Fibroblast of villous mesenchyme (primary cell): ENCODE data around the gene CST8. TPM values are rescaled to one million over a fixed set of nuclear protein-coding genes. Genes with fewer than 3 reads are reported as not detected.

Experiments used
- DNase-seq: peaks from one replicate; pipeline ENCODE4 v3.0.0-alpha.2; 2010; ENCODE audit warnings: low read depth
- H3K4me3 ChIP-seq: 2 replicates; pipeline ENCODE4 v1.5.1; 2011; ENCODE audit warnings: low read depth, mild to moderate bottlenecking, low read length
- total RNA-seq: library from RNA; depleted of rRNA; stranded (reverse); fragments of >200 nt; gene quantifications from 2 replicates; pipeline ENCODE4 v1.2.3, GENCODE V29; 2012
- TF ChIP-seq, protein P1 (sequence below): IDR thresholded peaks from 2 replicates; pipeline ENCODE4 v1.5.1; 2012; ENCODE audit warnings: low read depth, mild to moderate bottlenecking, low read length; ENCODE audit not compliant: insufficient read depth

CST8 gene
- total RNA-seq, 1 donor = not detected

DNA sequence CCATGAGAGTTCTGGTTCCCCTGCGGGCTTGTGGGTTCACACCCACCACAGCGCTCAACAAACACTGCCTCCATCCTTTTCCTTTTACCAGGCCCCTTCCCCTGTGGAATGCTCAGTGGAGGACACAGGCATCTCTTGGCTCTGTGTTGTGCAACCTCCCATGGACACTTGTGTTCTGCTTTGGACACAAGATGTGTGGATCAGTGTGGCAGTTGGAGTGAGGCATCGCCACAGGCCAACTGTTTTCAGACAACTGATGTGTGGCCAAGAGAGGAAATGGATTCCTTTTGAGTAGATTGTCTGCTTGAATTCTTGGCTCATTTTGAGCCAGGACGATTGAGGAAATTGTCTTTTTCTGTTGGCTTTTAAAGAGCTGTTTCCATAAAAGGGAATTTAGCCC, 26.8 kb downstream of the CST8 start:
- TF ChIP-seq, protein P1, sequence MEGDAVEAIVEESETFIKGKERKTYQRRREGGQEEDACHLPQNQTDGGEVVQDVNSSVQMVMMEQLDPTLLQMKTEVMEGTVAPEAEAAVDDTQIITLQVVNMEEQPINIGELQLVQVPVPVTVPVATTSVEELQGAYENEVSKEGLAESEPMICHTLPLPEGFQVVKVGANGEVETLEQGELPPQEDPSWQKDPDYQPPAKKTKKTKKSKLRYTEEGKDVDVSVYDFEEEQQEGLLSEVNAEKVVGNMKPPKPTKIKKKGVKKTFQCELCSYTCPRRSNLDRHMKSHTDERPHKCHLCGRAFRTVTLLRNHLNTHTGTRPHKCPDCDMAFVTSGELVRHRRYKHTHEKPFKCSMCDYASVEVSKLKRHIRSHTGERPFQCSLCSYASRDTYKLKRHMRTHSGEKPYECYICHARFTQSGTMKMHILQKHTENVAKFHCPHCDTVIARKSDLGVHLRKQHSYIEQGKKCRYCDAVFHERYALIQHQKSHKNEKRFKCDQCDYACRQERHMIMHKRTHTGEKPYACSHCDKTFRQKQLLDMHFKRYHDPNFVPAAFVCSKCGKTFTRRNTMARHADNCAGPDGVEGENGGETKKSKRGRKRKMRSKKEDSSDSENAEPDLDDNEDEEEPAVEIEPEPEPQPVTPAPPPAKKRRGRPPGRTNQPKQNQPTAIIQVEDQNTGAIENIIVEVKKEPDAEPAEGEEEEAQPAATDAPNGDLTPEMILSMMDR = no peak
- H3K4me3 ChIP-seq = no peak overlapping the region
- no peak for DNase-seq

DNA sequence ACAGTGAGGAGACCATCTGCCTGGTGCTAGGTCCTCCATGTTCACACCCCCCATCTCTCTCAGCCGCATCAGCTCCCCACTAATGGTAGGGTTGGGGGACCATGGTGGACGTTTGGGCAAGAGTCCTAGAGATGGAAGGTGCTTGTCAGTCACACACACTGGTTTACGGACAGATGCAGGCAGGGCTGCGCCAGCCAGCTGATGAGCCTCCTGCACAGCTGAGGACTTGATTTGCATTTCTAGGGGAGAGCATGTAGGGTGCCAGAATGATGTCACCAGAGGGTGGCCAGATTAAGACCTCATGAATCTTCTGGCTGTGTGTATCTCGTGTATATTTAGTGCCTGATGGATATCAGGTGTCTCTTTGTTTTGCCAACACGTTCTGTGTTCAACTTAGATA, 28.6 kb downstream of the CST8 start:
- no peak for DNase-seq
- TF ChIP-seq, protein P1 = no peak
- H3K4me3 ChIP-seq = no peak overlapping the region

DNA sequence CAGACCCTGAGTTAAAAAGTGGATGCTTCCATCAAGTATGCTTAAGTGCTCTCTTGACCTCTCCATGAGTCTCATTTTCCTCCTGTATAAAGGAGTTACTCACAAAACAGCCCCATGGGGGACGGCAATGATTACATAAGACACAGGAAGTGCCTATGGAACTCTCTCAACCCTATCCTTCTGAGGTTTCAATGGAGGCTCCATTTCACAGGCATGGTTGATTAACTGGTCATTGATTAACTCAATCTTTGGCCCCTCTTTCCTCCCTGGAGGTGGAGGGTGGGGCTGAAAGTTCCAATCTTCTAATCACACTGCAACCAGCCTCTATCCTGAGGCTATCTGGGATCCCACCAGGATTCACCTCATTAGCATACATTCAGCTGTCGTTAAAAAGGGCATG, 29.3 kb downstream of the CST8 start:
- TF ChIP-seq, protein P1 = no peak
- DNase-seq = no peak
- no peak overlapping the region for H3K4me3 ChIP-seq

DNA sequence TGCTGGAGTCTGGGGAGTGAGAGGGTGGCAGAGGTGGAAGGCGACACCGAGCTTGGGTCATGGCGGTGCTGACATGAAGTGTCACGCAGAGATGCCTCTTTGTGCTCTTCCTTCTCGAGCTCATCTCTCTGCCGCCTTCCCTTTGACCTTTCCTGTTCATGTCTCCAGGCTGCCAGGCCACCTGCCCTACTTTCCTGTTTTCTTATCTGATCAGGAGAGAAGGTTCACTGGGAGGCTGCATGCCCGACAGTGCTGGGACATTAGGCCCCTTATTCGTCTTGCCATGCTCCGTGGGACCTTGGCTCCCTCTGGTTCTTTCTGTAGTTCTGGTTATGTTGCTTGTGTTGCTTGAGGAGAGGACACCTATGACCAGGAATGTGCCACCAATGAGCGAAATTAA, 33.2 kb downstream of the CST8 start:
- TF ChIP-seq, protein P1 = no peak
- H3K4me3 ChIP-seq = no peak overlapping the region
- DNase-seq = no peak

DNA sequence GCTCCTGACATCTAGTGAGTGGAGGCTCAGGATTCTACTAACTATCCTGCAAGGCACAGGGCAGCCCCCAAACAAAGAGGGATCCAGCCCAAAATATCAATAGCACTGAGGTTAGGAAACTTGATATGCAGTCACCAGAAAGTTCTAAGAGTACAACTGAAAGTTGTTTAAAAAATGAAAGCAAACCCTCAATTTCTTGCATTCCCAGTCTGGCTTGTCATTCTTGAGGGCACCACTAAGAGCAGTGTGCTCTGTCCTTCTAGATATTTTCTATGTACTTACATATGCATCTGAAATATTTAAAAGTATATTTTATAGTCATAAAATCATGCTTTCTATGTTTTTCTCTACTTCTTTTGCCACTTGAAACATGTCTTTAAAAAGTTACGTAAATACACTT, 35.9 kb downstream of the CST8 start:
- no peak for DNase-seq
- TF ChIP-seq, protein P1 = no peak
- H3K4me3 ChIP-seq = no peak overlapping the region

DNA sequence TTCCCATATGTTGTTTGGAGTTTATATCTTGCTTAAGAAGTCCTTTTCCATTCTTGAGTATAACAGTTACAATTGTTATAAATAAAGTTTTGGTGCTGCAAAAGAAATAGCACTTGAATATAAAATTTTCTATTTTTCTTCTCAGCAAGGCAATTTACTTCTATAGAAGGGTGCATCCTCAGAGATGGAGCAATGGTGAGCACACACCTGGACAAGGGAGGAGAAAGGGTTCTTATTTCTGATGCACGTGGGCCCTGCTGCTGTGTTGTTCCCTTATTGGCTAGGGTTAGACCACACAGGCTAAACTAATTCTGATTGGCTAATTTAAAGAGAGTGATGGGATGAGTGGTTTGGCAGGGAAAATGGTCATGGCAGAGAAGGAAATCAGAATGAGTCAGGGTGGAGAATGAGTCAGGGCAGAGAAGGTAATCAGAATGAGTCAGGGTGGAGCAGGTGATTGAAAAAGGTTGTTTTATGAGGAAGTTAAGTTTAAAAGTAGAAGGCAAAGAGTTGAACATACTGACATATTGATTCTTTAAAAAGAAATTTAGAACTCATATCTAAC, 38.0 kb downstream of the CST8 start:
- TF ChIP-seq, protein P1 = no peak
- H3K4me3 ChIP-seq = no peak overlapping the region
- DNase-seq = no peak

DNA sequence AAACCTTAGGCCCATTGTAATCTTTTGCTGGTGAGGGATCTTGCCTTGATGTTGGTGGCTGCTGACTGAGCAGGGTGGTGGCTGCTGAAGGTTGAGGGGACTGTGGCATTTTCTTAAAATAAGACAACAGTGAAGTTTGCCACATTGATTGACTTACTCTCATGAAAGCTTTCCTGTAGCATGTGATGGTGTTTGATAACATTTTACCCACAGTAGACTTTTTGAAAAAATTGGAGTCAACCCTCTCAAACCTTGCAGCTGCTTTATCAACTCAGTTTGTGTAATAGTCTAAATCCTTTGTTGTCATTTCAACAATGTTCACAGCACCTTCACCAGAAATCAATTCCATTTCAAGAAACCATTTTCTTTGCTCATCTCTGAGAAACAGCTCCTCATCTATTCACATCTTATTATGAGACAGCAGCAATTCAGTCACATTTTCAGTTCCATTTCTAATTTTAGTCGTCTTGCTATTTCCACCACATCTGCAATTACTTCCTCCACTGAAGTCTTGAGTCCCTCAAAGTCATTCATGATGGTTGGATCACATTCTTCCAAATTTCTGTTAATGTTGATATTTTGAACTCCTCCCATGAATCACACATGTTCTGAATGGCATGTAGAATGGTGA, 40.1 kb downstream of the CST8 start:
- no peak for DNase-seq
- no peak overlapping the region for H3K4me3 ChIP-seq
- TF ChIP-seq, protein P1 = no peak
